ENCODE results near the gene PHACTR4. TPM values are rescaled to one million over a fixed set of nuclear protein-coding genes. Genes with fewer than 3 reads are reported as not detected.

Gene PHACTR4
- total RNA-seq, 2 donors from 2014 or later: 49.9 to 65.0 TPM

DNA sequence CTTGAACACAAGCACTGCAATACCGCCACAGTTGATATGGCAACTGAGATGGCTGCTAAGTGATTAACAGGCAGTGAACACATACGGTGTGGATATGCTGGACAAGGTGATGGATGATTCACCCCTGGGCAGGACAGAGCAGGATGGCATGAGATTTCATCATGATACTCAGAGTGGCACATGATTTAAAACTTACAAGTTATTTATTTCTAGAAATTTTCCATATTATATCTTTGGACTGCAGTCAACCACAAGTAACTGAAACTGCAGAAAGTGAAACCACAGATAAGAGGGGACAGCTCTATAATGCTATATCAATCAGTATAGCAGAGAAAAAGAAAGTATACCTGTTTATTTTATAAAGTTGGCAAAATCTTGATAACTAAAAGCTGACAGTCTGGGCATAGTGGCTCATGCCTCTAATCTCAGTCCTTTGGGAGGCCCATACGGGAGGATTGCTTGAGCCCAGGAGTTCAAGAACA, 47.9 kb downstream of the PHACTR4 start:
- peaks cover 8% of the 10 kb centered on the region for H3K36me3 Mint-ChIP-seq (ENCODE audit: low read depth)
- no peak overlapping the region for H3K27ac ChIP-seq (ENCODE audit: low read depth, low read length)
- TF ChIP-seq, protein P1, sequence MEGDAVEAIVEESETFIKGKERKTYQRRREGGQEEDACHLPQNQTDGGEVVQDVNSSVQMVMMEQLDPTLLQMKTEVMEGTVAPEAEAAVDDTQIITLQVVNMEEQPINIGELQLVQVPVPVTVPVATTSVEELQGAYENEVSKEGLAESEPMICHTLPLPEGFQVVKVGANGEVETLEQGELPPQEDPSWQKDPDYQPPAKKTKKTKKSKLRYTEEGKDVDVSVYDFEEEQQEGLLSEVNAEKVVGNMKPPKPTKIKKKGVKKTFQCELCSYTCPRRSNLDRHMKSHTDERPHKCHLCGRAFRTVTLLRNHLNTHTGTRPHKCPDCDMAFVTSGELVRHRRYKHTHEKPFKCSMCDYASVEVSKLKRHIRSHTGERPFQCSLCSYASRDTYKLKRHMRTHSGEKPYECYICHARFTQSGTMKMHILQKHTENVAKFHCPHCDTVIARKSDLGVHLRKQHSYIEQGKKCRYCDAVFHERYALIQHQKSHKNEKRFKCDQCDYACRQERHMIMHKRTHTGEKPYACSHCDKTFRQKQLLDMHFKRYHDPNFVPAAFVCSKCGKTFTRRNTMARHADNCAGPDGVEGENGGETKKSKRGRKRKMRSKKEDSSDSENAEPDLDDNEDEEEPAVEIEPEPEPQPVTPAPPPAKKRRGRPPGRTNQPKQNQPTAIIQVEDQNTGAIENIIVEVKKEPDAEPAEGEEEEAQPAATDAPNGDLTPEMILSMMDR (conservative IDR thresholded peaks at IDR 0.05): no peak
- 64 to 71% methylated on average over 2 to 3 of the region's 3 CpGs for WGBS, 2 experiments (ENCODE audit: insufficient coverage in 1 of 2, insufficient read length in 1 of 2)
- peaks cover 3% of the 10 kb centered on the region for H3K36me3 ChIP-seq (ENCODE audit: control insufficient read depth, insufficient read depth, low read length)
- H3K4me3 ChIP-seq (ENCODE audit: low read length): no peak overlapping the region
- H3K27me3 ChIP-seq (ENCODE audit: control insufficient read depth, insufficient read depth, low read length, poor library complexity, severe bottlenecking): no peaks in the 10 kb centered on the region
- no peak overlapping the region for H3K9ac ChIP-seq (ENCODE audit: extremely low read depth, low read length, poor library complexity, severe bottlenecking)
- no peaks in the 10 kb centered on the region for H3K27me3 Mint-ChIP-seq (ENCODE audit: insufficient read depth)
- H3K4me1 Mint-ChIP-seq: peaks cover 8% of the 10 kb centered on the region
- no peaks in the 10 kb centered on the region for H3K9me3 ChIP-seq (ENCODE audit: control insufficient read depth, low read length)
- DNase-seq: no peak
- no peak overlapping the region for H3K4me3 Mint-ChIP-seq
- no peak overlapping the region for H3K27ac Mint-ChIP-seq
- no peaks in the 10 kb centered on the region for H3K9me3 Mint-ChIP-seq
- no peaks in the 10 kb centered on the region for H3K4me1 ChIP-seq (ENCODE audit: control insufficient read depth, insufficient read depth, low read length)

DNA sequence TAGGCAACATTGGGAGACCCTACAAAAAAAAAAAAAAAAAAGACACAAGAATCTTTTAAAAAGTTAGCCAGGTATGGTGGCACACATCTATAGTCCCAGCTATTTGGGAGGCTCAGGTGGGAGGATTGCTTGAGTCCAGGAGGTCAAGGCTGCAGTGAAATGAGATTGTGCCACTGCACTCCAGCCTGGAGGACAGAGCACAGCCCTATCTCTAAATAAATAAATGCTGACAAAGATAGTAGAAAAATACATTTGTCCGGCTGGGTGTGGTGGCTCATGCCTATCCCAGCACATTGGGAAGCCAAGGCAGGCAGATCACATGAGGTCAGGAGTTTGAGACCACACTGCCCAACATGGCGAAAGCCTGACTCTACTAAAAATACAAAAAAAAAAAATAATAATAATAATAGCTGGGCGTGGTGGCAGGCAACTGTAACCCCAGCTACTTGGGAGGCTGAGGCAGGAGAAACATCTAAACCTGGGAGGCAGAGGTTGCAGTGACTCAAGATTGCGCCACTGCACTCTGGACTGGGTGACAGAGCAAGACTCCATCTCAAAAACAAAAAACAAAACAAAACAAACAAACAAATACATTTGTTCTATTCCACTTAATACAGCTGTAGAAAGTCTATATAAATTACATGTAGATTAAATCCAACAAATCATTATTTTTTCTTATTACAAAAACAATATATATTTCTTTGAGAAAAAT, 48.5 kb downstream of the PHACTR4 start:
- no peak overlapping the region for H3K27ac Mint-ChIP-seq
- peaks cover 8% of the 10 kb centered on the region for H3K4me1 Mint-ChIP-seq
- 94 to 100% methylated on average over 1 to 3 of the region's 4 CpGs for WGBS, 2 experiments (ENCODE audit: insufficient coverage in 1 of 2, insufficient read length in 1 of 2)
- H3K36me3 Mint-ChIP-seq (ENCODE audit: low read depth): peaks cover 8% of the 10 kb centered on the region
- Histone ChIP-seq H3K36me3 (ENCODE audit: control insufficient read depth, insufficient read depth, low read length) (peaks cover 3% of the 10 kb centered on the region), H3K27ac (ENCODE audit: low read depth, low read length) (no peak overlapping the region), H3K27me3 (ENCODE audit: control insufficient read depth, insufficient read depth, low read length, poor library complexity, severe bottlenecking) (no peaks in the 10 kb centered on the region), H3K9ac (ENCODE audit: extremely low read depth, low read length, poor library complexity, severe bottlenecking) (no peak overlapping the region), H3K4me1 (ENCODE audit: control insufficient read depth, insufficient read depth, low read length) (no peaks in the 10 kb centered on the region), H3K9me3 (ENCODE audit: control insufficient read depth, low read length) (no peaks in the 10 kb centered on the region), H3K4me3 (ENCODE audit: low read length) (no peak overlapping the region)
- H3K9me3 Mint-ChIP-seq: no peaks in the 10 kb centered on the region
- no peak overlapping the region for H3K4me3 Mint-ChIP-seq
- H3K27me3 Mint-ChIP-seq (ENCODE audit: insufficient read depth): no peaks in the 10 kb centered on the region
- no peak for DNase-seq
- TF ChIP-seq, protein P1 (conservative IDR thresholded peaks at IDR 0.05): no peak

DNA sequence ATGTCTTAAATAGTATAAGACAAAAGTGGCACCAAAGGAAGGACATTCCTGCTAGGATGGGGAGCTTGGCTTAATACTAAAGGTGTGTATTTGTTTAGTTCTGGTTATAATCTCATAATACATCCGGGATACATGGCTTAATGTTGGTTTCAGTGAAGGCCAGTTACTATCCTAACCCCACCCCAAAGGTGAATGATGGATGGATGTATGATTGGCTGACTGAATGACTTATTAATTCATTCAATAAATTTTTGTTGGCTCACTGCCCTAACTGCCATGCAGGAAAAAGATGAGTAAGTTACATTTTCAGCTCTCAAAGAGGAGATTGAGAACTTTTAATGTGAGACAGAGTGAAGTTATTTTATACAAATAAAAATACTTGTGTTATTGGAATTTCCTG, 52.2 kb downstream of the PHACTR4 start:
- no peak overlapping the region for H3K27ac Mint-ChIP-seq
- H3K27me3 Mint-ChIP-seq (ENCODE audit: insufficient read depth): no peaks in the 10 kb centered on the region
- peaks cover 8% of the 10 kb centered on the region for H3K4me1 Mint-ChIP-seq
- H3K4me3 Mint-ChIP-seq: no peak overlapping the region
- no peaks in the 10 kb centered on the region for H3K9me3 Mint-ChIP-seq
- TF ChIP-seq, protein P1 (conservative IDR thresholded peaks at IDR 0.05): no peak
- no peak for DNase-seq
- Histone ChIP-seq H3K9me3 (ENCODE audit: control insufficient read depth, low read length) (no peaks in the 10 kb centered on the region), H3K4me3 (ENCODE audit: low read length) (no peak overlapping the region), H3K27ac (ENCODE audit: low read depth, low read length) (no peak overlapping the region), H3K9ac (ENCODE audit: extremely low read depth, low read length, poor library complexity, severe bottlenecking) (no peak overlapping the region), H3K4me1 (ENCODE audit: control insufficient read depth, insufficient read depth, low read length) (no peaks in the 10 kb centered on the region), H3K27me3 (ENCODE audit: control insufficient read depth, insufficient read depth, low read length, poor library complexity, severe bottlenecking) (no peaks in the 10 kb centered on the region), H3K36me3 (ENCODE audit: control insufficient read depth, insufficient read depth, low read length) (peaks cover 11% of the 10 kb centered on the region)
- 100% methylated on average over 1 of the region's 1 CpG; no CpG with 5 or more reads in 1 of the 2 experiments for WGBS, 2 experiments (ENCODE audit: insufficient coverage in 1 of 2, insufficient read length in 1 of 2)
- H3K36me3 Mint-ChIP-seq (ENCODE audit: low read depth): peaks cover 21% of the 10 kb centered on the region

All from endodermal cell (in vitro differentiated cells).